H54 (cell line): ENCODE results near the gene CNEP1R1.
"Not testable (repeated sequence)": the region's sequence is repeated elsewhere in the genome, so short reads cannot be mapped to it uniquely, and the experiment has no call there.

Experiments
- DNase-seq: peaks from one replicate; pipeline ENCODE4 v3.0.0; 2011; ENCODE audit warnings: low spot score, mixed read lengths; ENCODE audit not compliant: insufficient read length
- FAIRE-seq: peaks from 3 replicates; lab custom pipeline; 2011; peaks lifted over from hg19 to GRCh38; lab: Jason Lieb, UNC
- POLR2A ChIP-seq: IDR thresholded peaks from 2 replicates; pipeline ENCODE4 v1.6.1; 2011; ENCODE audit warnings: low read depth, mild to moderate bottlenecking, low read length

Gene CNEP1R1

DNA sequence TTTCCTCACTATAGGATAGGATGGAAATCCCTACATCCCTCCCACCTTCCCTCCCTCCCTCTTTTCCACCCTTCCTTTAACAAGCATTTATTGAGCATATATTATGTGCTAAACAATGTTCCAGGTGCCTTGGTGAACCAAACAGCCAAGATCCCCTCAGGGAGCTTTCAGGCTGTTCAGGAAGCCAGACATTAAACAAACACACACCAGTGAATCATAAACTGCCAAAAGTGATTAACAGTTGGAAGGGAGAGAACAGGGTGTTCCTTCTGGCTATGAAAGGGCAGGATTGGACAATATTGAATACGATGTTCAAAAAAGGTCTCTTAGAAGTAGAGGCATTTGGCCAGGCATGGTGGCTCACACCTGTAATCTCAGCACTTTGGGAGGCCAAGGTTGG lies 22.8 kb upstream of the CNEP1R1 start:
- DNase-seq: no peak
- no peak for TF ChIP-seq POLR2A
- FAIRE-seq: no peak

DNA sequence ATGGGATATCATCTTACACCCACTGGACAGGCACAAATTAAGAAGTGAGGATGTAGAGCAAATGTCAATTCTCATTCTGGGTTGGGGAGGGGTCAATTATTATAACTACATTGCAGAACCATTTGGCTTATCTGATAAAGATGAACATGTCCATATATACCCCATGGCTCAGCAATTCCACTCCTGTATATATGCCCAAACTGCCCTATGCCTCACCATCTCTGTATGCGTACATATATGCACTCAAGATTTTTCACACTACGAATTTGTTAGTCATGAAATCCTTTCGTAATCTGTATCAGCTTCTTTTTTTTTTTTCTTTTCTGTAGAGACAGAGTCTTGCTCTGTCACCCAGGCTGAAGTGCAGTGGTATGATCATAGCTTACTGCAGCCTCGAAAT lies 20.8 kb upstream of the CNEP1R1 start:
- no peak for FAIRE-seq
- TF ChIP-seq POLR2A: no peak
- no peak for DNase-seq

DNA sequence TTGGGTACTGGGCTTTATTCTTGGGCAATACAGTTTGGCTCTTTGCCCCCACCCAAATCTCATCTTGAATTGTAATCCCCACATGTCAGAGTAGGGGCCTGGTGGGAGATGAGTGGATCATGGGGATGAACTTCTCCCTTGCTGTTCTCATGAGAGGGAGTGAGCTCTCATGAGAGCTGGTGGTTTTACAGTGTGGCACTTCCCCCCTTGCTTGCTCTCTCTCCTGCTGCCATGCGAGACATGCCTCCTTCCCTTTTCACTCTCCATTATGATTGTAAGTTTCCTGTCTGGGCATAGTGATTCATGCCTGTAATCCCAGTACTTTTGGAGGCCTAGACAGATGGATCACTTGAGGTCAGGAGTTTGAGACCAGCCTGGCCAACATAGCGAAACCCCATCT lies 18.1 kb upstream of the CNEP1R1 start:
- DNase-seq (no peak), FAIRE-seq (no peak)
- no peak for TF ChIP-seq POLR2A

DNA sequence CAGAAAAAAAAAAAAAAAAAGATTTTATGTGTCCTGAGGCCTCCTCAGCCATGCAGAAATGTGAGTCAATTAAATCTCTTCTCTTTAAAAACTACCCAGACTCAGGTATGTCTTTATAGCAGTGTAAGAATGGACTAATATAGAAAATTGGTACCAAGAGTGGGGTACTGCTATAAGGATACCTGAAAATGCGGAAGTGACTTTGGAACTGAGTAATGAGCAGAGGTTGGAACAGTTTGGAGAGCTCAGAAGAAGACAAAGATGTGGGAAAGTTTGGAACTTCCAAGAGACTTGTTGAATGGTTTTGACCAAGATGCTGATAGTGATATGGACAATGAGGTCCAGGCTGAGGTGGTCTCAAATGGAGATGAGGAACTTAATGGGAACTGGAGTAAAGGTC lies 17.3 kb upstream of the CNEP1R1 start:
- TF ChIP-seq POLR2A: no peak
- FAIRE-seq (no peak), DNase-seq (no peak)

DNA sequence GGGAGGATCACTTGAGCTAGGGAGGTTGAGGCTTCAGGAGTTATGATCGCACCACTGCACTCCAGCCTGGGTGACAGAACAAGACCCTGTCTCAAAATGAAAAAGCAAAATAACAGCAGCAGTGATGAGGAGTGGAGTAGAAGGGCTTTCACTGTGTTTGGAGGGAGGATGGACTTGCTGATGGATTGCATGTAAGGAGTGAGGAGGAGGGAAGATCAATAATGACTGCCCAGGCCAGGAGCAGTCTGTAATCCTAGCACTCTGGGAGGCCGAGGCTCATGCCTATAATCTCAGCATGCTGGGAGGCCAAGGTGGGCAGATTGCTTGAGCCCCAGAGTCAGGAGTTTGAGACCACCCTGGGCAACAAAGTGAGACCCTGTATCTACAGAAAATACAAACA lies 14.8 kb upstream of the CNEP1R1 start:
- no peak for TF ChIP-seq POLR2A
- DNase-seq (no peak), FAIRE-seq (no peak)

DNA sequence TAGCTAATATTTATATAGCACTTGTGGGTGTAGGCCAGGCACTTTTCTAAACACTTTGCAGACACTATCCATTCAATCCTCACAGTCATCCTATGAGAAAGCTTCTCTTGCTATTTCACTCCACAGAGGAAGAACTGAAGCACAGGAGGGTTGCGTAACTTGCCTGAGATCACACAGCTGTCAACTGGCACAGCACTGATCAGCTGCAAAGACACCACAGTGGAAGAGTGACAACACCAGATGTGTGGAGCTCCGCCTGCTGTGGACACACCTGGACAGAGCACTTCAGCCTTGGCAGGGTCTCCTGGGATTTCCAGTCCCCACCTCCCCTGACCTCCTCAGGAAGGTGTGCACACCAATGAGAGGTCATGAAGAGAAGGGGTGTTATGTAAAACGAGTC lies 13.3 kb upstream of the CNEP1R1 start:
- FAIRE-seq: no peak
- DNase-seq: no peak
- TF ChIP-seq POLR2A: no peak

DNA sequence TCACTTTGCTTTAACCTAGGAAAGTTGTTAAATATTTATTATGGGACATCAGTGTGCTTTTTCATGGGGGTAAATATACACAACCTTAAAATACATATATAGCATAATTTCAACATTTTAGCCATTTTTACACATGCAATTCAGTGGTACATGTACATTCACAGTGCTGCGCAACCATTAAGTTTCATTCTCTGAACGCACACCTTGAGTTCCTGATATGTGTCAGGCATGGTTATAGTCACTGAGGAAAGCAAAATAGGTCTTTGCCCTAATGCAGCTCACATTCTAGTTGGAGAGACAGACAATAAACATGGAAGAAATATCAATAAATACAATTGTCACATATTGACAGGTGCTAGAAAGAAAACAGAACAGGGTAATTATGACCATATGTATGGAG lies 12.8 kb upstream of the CNEP1R1 start:
- no peak for TF ChIP-seq POLR2A
- FAIRE-seq (no peak), DNase-seq (no peak)

DNA sequence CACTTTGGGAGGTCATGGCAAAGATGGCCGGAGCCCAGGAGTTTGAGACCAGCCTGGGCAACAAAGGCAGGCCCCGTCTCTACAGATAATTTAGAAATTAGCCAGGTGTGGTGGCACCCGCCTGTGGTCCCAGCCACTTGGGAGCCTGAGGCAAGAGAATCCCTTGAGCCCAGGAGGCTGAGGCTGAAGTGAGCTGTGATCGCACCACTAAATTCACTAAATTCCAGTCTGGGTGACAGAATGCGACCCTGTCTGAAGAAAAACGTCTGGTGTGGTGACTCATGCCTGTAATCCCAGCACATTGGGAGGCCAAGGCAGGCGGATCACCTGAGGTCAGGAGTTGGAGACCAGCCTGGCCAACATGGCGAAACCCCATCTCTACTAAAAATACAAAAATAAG lies 10.8 kb upstream of the CNEP1R1 start:
- not testable (repeated sequence) for FAIRE-seq, DNase-seq

DNA sequence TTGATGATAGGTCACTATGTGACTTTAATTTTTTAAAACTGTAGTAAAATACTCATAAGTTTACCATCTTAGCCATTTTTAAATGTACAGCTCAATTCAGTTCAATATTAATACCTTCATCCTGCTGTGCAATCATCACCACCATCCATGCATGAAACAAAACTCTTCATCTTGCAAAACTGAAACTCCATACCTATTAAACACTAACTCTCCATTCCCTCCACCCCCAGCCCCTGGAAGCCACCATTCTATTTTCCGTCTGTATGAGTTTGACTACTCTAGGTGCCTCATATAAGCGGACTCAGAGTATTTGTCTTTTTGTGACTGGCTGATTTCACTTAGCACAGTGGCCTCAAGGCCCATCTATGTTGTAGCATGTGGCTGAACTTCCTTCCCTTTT lies 9.4 kb upstream of the CNEP1R1 start:
- DNase-seq: no peak
- no peak for FAIRE-seq
- TF ChIP-seq POLR2A: no peak

DNA sequence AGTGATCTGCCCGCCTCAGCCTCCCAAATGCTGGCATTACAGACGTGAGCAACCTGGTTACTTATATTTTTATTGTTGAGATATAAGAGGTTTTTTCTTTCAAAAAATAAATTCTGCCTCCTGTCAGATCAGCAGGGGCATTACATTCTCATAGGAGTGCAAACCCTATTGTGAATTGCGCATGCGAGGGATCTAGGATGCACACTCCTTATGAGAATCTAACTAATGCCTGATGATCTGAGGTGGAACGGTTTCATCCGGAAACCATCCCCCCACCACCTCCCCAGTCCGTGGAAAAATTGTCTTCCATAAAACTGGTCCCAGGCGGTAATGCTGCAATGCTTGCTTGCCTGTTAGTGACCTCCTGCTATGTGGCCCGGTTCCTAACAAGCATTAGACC lies 7.5 kb upstream of the CNEP1R1 start:
- DNase-seq (no peak), FAIRE-seq (no peak)
- no peak for TF ChIP-seq POLR2A

DNA sequence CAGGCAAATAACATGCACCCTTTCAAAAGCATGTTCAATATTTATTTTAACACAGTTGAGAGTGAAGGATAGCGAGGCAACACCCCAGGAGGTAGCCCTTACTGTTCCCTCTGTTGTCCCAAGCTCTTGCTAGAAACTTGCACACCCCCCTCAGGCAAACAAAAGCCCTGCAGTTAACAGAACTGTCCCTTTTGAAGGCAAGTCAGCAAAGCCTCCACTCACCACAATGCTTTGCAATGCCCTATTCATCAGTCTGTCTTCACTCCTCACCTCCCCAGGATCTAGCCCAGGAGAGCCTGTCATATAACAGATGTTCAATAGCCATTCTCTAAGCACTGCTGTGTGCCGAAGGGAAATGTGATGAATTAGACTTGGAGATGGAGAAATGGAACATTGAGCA lies 3.5 kb upstream of the CNEP1R1 start:
- FAIRE-seq (no peak), DNase-seq (peak; percentile 8)
- no peak for TF ChIP-seq POLR2A

DNA sequence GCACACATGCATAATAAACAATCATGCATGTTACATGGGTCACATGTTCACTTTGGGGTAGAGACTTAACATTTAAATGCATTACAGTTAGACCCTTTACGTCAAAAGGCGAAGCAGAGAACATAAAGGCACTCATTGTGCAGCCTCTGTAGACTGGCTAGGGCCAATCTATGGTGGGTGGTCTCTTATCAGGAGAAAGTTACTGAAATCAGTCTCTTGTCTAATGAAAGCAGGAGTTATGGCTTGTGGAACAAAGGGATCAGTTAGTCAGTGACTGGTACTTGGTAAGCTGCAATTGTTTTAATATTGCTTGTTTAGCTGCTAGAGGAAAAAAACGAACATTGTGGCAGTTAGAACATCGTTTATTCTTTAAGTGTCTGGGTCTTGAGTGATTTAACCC lies 1.4 kb upstream of the CNEP1R1 start:
- no peak for TF ChIP-seq POLR2A
- FAIRE-seq (no peak), DNase-seq (no peak)

DNA sequence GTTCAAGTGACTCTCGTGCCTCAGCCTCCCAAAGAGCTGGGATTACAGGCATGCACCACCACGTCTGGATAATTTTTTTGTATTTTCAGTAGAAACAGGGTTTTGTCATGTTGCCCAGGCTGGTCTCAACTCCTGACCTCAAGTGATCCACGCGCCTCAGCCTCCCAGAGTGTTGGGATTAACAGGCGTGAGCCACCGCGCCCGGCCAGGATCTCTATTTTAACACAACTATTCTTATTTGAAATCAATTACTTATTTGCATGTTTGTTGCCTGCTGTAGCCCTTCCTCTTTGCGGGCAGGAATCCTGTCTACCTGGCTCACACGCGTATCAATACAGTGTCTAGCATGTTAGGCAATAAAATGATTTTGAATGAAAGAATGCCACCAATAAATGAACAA lies 818 bp upstream of the CNEP1R1 start:
- DNase-seq (no peak), FAIRE-seq (no peak)
- TF ChIP-seq POLR2A: no peak

DNA sequence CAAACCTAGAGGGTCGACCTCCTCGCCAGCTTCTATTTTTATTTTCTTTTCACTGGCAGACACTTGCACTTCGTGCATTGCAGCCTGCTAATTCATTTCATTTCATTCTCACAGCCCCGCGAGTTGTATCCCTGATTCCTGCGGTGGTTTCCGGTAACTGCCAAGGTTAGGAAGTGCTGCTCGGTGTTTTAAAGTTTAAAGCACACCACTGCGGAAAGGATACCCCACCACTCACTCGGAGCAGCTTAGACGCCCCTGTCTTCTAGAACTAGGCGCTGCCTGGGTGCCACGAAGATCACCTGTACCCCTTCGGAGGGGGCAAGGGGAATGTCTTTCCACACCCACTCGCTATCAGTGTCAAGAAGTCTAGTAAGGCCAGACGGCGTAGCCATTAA lies 509 bp downstream of the CNEP1R1 start:
- TF ChIP-seq POLR2A: no peak
- peak; percentile 23 for DNase-seq
- no peak for FAIRE-seq

DNA sequence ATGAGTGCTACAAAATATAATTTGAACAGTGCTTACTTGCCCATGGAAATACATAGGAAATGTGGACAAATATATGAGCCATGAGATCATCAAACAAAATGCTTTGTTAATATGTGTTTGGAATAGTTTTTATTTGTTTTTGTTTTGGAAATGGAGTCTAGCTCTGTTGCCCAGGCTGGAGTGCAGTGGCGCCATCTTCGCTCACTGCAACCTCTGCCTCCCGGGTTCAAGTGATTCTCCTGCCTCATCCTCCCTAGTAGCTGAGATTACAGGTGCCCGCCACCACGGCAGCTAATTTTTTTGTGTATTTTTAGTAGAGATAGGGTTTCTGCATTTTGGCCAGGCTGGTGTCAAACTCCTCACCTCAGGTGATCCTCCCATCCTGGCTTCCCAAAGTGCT lies 2.8 kb downstream of the CNEP1R1 start:
- TF ChIP-seq POLR2A: no peak
- DNase-seq (no peak), FAIRE-seq (no peak)

DNA sequence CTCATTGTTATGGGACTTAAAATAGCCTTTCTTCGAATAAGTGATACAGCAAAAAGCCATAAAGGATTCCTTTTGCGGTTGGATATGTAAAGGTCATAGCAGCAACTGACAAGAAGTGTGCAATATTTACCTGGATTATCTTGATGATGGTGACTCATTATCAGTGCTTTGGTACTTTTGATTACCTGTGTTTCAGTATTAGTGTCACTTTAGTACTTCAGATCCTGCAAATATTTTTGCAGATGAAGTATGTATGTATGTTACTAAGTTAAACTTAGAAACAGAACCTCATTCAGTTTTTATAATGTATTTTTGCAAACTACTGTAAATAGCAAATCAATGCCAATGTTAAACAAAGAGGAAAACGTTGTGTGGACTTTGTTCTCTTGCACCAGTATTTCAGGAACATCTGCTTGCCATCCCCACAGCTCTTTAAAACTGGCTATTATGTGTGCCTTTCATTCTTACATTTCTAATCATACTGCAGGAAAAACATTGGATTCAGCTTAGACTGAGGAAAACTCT lies 10.5 kb downstream of the CNEP1R1 start:
- DNase-seq: no peak
- FAIRE-seq: peak; percentile 30
- TF ChIP-seq POLR2A: no peak

DNA sequence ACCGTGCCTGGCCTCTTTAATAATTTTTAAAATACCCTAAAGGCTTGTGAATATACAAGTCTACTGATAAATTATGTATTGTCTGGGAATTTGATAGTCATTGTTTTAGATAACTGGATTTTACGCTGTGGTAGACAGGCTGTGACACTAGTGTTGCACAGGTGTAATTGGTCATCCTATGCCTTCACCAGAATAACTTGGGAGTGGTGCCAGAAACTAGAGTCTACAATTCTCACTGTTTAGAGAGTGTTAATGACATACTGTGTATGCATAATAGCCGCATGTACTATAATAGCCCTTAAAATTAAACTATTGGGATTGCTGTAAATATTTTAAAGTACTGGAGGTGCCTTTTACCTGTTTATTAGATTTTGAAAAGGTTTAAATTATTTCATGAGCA lies 11.4 kb downstream of the CNEP1R1 start:
- TF ChIP-seq POLR2A: no peak
- DNase-seq (no peak), FAIRE-seq (no peak)
